Measurements from ENCODE around the gene NDUFAF3.

The NDUFAF3 gene

GRCh38 chr3:49019941-49020329 is 2.0 kb upstream of the NDUFAF3 start:
- no peak for DNase-seq

- DNase-seq = peak; percentile 43
Measured at GRCh38 chr3:49020330-49021212, 1.4 kb upstream of the NDUFAF3 start.

GRCh38 chr3:49021213-49021812 is 608 bp upstream of the NDUFAF3 start:
- DNase-seq = peak; percentile 98

- DNase-seq = no peak
Measured at GRCh38 chr3:49022688-49023171, 809 bp downstream of the NDUFAF3 start.

- no peak for DNase-seq
Measured at GRCh38 chr3:49023775-49024174, 1.9 kb downstream of the NDUFAF3 start.

GRCh38 chr3:49024449-49024848 is 2.5 kb downstream of the NDUFAF3 start:
- no peak for DNase-seq

GRCh38 chr3:49025005-49025792 is 3.3 kb downstream of the NDUFAF3 start:
- DNase-seq = no peak

GRCh38 chr3:49025793-49026520 is 4.0 kb downstream of the NDUFAF3 start:
- no peak for DNase-seq

GRCh38 chr3:49026536-49026935 is 4.6 kb downstream of the NDUFAF3 start:
- no peak for DNase-seq

- DNase-seq = no peak
Measured at GRCh38 chr3:49027634-49028033, 5.7 kb downstream of the NDUFAF3 start.

GRCh38 chr3:49028298-49028672 is 6.4 kb downstream of the NDUFAF3 start:
- no peak for DNase-seq

- peak; percentile 95 for DNase-seq
Measured at GRCh38 chr3:49028673-49029562, 7.0 kb downstream of the NDUFAF3 start, which contains the start of gene IMPDH2. Gene IMPDH2 (minus strand): TSS chr3:49029398. CDS start chr3:49029350, 48 bp downstream.

- DNase-seq = no peak
Measured at GRCh38 chr3:49029563-49029884, 7.6 kb downstream of the NDUFAF3 start.

- DNase-seq = no peak
Measured at GRCh38 chr3:49030321-49030720, 8.4 kb downstream of the NDUFAF3 start.

GRCh38 chr3:49032646-49033304 is 10.9 kb downstream of the NDUFAF3 start:
- DNase-seq = no peak

- DNase-seq = no peak
Measured at GRCh38 chr3:49034650-49035049, 12.7 kb downstream of the NDUFAF3 start.

GRCh38 chr3:49035281-49035680 is 13.4 kb downstream of the NDUFAF3 start:
- DNase-seq = no peak

GRCh38 chr3:49053543-49053942 is 31.6 kb downstream of the NDUFAF3 start:
- DNase-seq = no peak

- no peak for DNase-seq
Measured at GRCh38 chr3:49054344-49054862, 32.5 kb downstream of the NDUFAF3 start.

- no peak for DNase-seq
Measured at GRCh38 chr3:49057268-49057667, 35.3 kb downstream of the NDUFAF3 start.

- DNase-seq = no peak
Measured at GRCh38 chr3:49058011-49058410, 36.1 kb downstream of the NDUFAF3 start.
